Measurements from ENCODE around the gene SPATA4.

DNA sequence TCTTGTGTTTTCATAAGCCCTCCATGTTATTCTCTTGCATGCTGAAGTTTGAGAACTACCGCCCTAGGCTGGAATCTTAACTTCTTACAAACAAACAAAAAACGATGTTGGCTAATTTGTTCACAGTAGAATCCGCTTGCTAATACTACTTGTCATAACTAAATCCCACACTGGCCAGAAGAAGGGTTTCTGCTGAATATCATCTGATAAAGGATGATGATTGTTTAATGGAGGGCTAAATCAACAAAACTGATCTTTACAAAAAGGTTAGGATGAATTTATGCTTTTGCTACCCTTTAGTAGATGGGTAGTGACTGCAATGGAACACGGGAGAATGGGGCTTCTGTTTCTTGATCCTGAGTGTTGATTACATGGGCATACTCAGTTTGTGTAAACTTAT lies 42.3 kb downstream of the SPATA4 start:
- no peak for TF ChIP-seq SIN3A (IDR thresholded peaks at IDR 0.05; ENCODE audit: low read depth)
- TF ChIP-seq, protein P1, sequence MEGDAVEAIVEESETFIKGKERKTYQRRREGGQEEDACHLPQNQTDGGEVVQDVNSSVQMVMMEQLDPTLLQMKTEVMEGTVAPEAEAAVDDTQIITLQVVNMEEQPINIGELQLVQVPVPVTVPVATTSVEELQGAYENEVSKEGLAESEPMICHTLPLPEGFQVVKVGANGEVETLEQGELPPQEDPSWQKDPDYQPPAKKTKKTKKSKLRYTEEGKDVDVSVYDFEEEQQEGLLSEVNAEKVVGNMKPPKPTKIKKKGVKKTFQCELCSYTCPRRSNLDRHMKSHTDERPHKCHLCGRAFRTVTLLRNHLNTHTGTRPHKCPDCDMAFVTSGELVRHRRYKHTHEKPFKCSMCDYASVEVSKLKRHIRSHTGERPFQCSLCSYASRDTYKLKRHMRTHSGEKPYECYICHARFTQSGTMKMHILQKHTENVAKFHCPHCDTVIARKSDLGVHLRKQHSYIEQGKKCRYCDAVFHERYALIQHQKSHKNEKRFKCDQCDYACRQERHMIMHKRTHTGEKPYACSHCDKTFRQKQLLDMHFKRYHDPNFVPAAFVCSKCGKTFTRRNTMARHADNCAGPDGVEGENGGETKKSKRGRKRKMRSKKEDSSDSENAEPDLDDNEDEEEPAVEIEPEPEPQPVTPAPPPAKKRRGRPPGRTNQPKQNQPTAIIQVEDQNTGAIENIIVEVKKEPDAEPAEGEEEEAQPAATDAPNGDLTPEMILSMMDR (IDR thresholded peaks at IDR 0.05 in 2 of 3, conservative IDR thresholded peaks at IDR 0.05 in 1 of 3; ENCODE audit: borderline replicate concordance in 1 of 3, insufficient read depth in 1 of 3, low read depth in 2 of 3, low read length in 2 of 3) = no peak
- TF ChIP-seq EZH2 (IDR thresholded peaks at IDR 0.05) = no peak
- TF ChIP-seq SP1 (IDR thresholded peaks at IDR 0.05; ENCODE audit: low read depth) = no peak
- TF ChIP-seq, protein P2, sequence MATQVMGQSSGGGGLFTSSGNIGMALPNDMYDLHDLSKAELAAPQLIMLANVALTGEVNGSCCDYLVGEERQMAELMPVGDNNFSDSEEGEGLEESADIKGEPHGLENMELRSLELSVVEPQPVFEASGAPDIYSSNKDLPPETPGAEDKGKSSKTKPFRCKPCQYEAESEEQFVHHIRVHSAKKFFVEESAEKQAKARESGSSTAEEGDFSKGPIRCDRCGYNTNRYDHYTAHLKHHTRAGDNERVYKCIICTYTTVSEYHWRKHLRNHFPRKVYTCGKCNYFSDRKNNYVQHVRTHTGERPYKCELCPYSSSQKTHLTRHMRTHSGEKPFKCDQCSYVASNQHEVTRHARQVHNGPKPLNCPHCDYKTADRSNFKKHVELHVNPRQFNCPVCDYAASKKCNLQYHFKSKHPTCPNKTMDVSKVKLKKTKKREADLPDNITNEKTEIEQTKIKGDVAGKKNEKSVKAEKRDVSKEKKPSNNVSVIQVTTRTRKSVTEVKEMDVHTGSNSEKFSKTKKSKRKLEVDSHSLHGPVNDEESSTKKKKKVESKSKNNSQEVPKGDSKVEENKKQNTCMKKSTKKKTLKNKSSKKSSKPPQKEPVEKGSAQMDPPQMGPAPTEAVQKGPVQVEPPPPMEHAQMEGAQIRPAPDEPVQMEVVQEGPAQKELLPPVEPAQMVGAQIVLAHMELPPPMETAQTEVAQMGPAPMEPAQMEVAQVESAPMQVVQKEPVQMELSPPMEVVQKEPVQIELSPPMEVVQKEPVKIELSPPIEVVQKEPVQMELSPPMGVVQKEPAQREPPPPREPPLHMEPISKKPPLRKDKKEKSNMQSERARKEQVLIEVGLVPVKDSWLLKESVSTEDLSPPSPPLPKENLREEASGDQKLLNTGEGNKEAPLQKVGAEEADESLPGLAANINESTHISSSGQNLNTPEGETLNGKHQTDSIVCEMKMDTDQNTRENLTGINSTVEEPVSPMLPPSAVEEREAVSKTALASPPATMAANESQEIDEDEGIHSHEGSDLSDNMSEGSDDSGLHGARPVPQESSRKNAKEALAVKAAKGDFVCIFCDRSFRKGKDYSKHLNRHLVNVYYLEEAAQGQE (IDR thresholded peaks at IDR 0.05; ENCODE audit: low read depth) = no peak
- TF ChIP-seq SRF (IDR thresholded peaks at IDR 0.05; ENCODE audit: low read depth) = no peak
- TF ChIP-seq TCF7L2 (IDR thresholded peaks at IDR 0.05; ENCODE audit: borderline replicate concordance, extremely low read depth, insufficient read depth, insufficient read length) = no peak
- no peak for TF ChIP-seq CEBPB (IDR thresholded peaks at IDR 0.05; ENCODE audit: low read depth)
- TF ChIP-seq POLR2AphosphoS5 (IDR thresholded peaks at IDR 0.05; ENCODE audit: low read depth, low read length) = no peak

Data from HCT116 (cell line).